CD14-positive monocyte (primary cell): ENCODE measurements around the gene ISOC1. TPM values are rescaled to one million over a fixed set of nuclear protein-coding genes. Genes with fewer than 3 reads are reported as not detected.

Experiments used
- DNase-seq, 3 donors: peaks; one replicate each; pipeline ENCODE4 v3.0.0-alpha.2; 2011 to 2022
- H2AFZ ChIP-seq: 2 replicates; pipeline ENCODE4 v1.6.0; 2012; ENCODE audit warnings: mild to moderate bottlenecking, low read depth, low read length, inconsistent platforms; ENCODE audit not compliant: insufficient read depth, poor library complexity, severe bottlenecking
- H3K27ac ChIP-seq, 2 donors: 1 replicate in 1 of 2; 2 replicates in 1 of 2; pipeline ENCODE4 v1.5.1; 2012 to 2013; ENCODE audit warnings: low read length in 2 of 2, control low read depth in 1 of 2, inconsistent platforms in 1 of 2, low read depth in 1 of 2, mild to moderate bottlenecking in 1 of 2
- H3K27me3 ChIP-seq, 2 donors: one replicate each; pipeline versions ENCODE4 v1.6.0 to v1.6.1; 2011 to 2013; ENCODE audit warnings: low read length in 2 of 2; ENCODE audit not compliant: control insufficient read depth in 2 of 2, insufficient read depth in 2 of 2
- H3K36me3 ChIP-seq, 2 donors: replicated peaks in 1 of 2; 1 replicate in 1 of 2; 2 replicates in 1 of 2; pipeline versions ENCODE4 v1.5.1 to v1.6.1; 2012 to 2013; ENCODE audit warnings: low read length in 2 of 2, control low read depth in 1 of 2, inconsistent platforms in 1 of 2, mild to moderate bottlenecking in 1 of 2; ENCODE audit not compliant: insufficient read depth in 2 of 2, control insufficient read depth in 1 of 2
- H3K4me1 ChIP-seq, 2 donors: 1 replicate in 1 of 2; 2 replicates in 1 of 2; pipeline versions ENCODE4 v1.5.1 to v1.6.1; 2012 to 2013; ENCODE audit warnings: low read length in 2 of 2, control low read depth in 1 of 2, inconsistent platforms in 1 of 2, mild to moderate bottlenecking in 1 of 2, moderate library complexity in 1 of 2; ENCODE audit not compliant: insufficient read depth in 2 of 2, control insufficient read depth in 1 of 2
- H3K4me2 ChIP-seq: replicated peaks from 2 replicates; pipeline ENCODE3; 2012; ENCODE audit warnings: low read length, moderate library complexity, mild to moderate bottlenecking; ENCODE audit not compliant: poor library complexity, severe bottlenecking; ENCODE audit errors: extremely low read depth
- H3K4me3 ChIP-seq, 3 experiments: fragments of 200-600 bp in 1 of 3; sonication (generic) in 1 of 3; replicated peaks in 1 of 3; 1 replicate in 2 of 3; 2 replicates in 1 of 3; pipeline ENCODE4 v1.5.1; 2011 to 2013; ENCODE audit warnings: low read length in 3 of 3, mild to moderate bottlenecking in 3 of 3, control low read depth in 2 of 3, low read depth in 2 of 3, inconsistent platforms in 1 of 3, moderate library complexity in 1 of 3
- H3K79me2 ChIP-seq: 2 replicates; pipeline ENCODE4 v1.6.0; 2012; ENCODE audit warnings: mild to moderate bottlenecking, control low read depth, inconsistent platforms, low read length, moderate library complexity; ENCODE audit not compliant: insufficient read depth
- H3K9ac ChIP-seq: 2 replicates; pipeline ENCODE4 v1.6.0; 2017; ENCODE audit warnings: low read length, mild to moderate bottlenecking; ENCODE audit not compliant: insufficient read depth, poor library complexity, severe bottlenecking
- H3K9me3 ChIP-seq, 2 donors: replicated peaks in 1 of 2; 1 replicate in 1 of 2; 2 replicates in 1 of 2; pipeline versions ENCODE4 v1.5.1 to v1.6.1; 2012 to 2013; ENCODE audit warnings: low read length in 2 of 2, control low read depth in 1 of 2; ENCODE audit not compliant: control insufficient read depth in 1 of 2, insufficient read depth in 1 of 2
- H4K20me1 ChIP-seq: 2 replicates; pipeline ENCODE4 v1.6.0; 2012; ENCODE audit warnings: mild to moderate bottlenecking, low read length, control low read depth, moderate library complexity; ENCODE audit not compliant: insufficient read depth
- H3K27ac Mint-ChIP-seq, 7 donors: one replicate each; pipeline ENCODE4 v1.8.0; 2020; ENCODE audit warnings: mild to moderate bottlenecking in 7 of 7, mixed read lengths in 7 of 7, moderate library complexity in 6 of 7, inconsistent platforms in 2 of 7
- H3K27me3 Mint-ChIP-seq, 3 donors: one replicate each; pipeline ENCODE4 v1.8.0; 2021 to 2022; ENCODE audit warnings: low read depth in 3 of 3, mild to moderate bottlenecking in 3 of 3, mixed read lengths in 3 of 3, moderate library complexity in 3 of 3, inconsistent platforms in 1 of 3
- H3K36me3 Mint-ChIP-seq, 2 donors: one replicate each; pipeline ENCODE4 v1.8.0; 2020; ENCODE audit warnings: mixed read lengths in 2 of 2, inconsistent platforms in 1 of 2, mild to moderate bottlenecking in 1 of 2
- H3K4me1 Mint-ChIP-seq: one replicate; pipeline ENCODE4 v1.8.0; 2020; ENCODE audit warnings: mild to moderate bottlenecking, mixed read lengths
- H3K4me3 Mint-ChIP-seq, 2 donors: one replicate each; pipeline ENCODE4 v1.8.0; 2020; ENCODE audit warnings: mild to moderate bottlenecking in 2 of 2, mixed read lengths in 2 of 2, moderate library complexity in 1 of 2
- H3K9me3 Mint-ChIP-seq, 7 donors: one replicate each; pipeline ENCODE4 v1.8.0; 2020 to 2022; ENCODE audit warnings: mixed read lengths in 7 of 7, mild to moderate bottlenecking in 6 of 7, moderate library complexity in 6 of 7, inconsistent platforms in 2 of 7
- CTCF ChIP-seq: fragments of 200-600 bp; IDR thresholded peaks from one replicate; pipeline ENCODE4 v1.8.0; 2022; ENCODE audit warnings: antibody characterized with exemption, mild to moderate bottlenecking
- WGBS: methylation state at CpG from one replicate; pipeline ENCODE4 v1.1.5; 2013; ENCODE audit warnings: missing lambda C conversion rate; ENCODE audit not compliant: insufficient coverage; 5-methylcytosine and 5-hydroxymethylcytosine counted together
- intact Hi-C, 2 donors: fragments of 100-400 bp; cut with micrococcal nuclease; formaldehyde crosslinking; loops; one replicate each; pipeline versions ENCODE4 v1.15.0 to v1.15.1; 2023
- polyA plus RNA-seq, 3 donors: library from polyadenylated mRNA; depleted of rRNA in 1 of 3; unstranded in 2 of 3; stranded (reverse) in 1 of 3; fragments of 300-500 nt in 2 of 3; fragments of >200 nt in 1 of 3; fragmentation: Illumina TruSeq in 2 of 3; gene quantifications; 1 replicate in 2 of 3; 2 replicates in 1 of 3; pipeline ENCODE4 v1.2.3, GENCODE V29; 2012 to 2021

The ISOC1 gene
- polyA plus RNA-seq, 3 donors, result 5.6 to 19.4 (median 16.6) TPM

- DNase-seq, result no peak
- H3K4me1 Mint-ChIP-seq, result no peaks in the 10 kb centered on the region
- Histone ChIP-seq H3K4me2 (no peak overlapping the region), H2AFZ (no peak overlapping the region), H3K9ac (no peak overlapping the region), H3K27ac (no peak overlapping the region), H3K4me1 (no peaks in the 10 kb centered on the region), H3K9me3 (no peaks in the 10 kb centered on the region), H3K36me3 (no peaks in the 10 kb centered on the region), H3K79me2 (no peaks in the 10 kb centered on the region), H4K20me1 (no peaks in the 10 kb centered on the region), H3K27me3 (no peaks in the 10 kb centered on the region), H3K4me3 (no peak overlapping the region)
- intact Hi-C loops, result no loop called here
- H3K27ac Mint-ChIP-seq, result no peak overlapping the region
- H3K27me3 Mint-ChIP-seq, result no peaks in the 10 kb centered on the region
- H3K9me3 Mint-ChIP-seq, result peaks cover 0 to 2% (median 0%) of the 10 kb centered on the region in 7 donors
- no peak overlapping the region for H3K4me3 Mint-ChIP-seq
- peaks cover 0 to under 1% of the 10 kb centered on the region in 2 donors for H3K36me3 Mint-ChIP-seq
- TF ChIP-seq CTCF, result no peak
Observed at GRCh38 chr5:129118405-129118804, 23.9 kb downstream of the ISOC1 start.

- no peaks in the 10 kb centered on the region for H3K36me3 Mint-ChIP-seq
- no peak overlapping the region for H3K9ac ChIP-seq
Observed at GRCh38 chr5:129118826-129119225, 24.3 kb downstream of the ISOC1 start.

More at GRCh38 chr5:129118826-129119225, 24.3 kb downstream of the ISOC1 start:
- Histone ChIP-seq H3K4me3 (no peak overlapping the region), H3K4me2 (no peak overlapping the region), H3K36me3 (no peaks in the 10 kb centered on the region), H4K20me1 (no peaks in the 10 kb centered on the region), H3K9me3 (no peaks in the 10 kb centered on the region), H3K79me2 (no peaks in the 10 kb centered on the region), H3K4me1 (no peaks in the 10 kb centered on the region), H3K27ac (no peak overlapping the region), H3K27me3 (no peaks in the 10 kb centered on the region), H2AFZ (no peak overlapping the region)
- Mint-ChIP-seq H3K4me3 (no peak overlapping the region), H3K9me3 (peaks cover 0 to 2% (median 0%) of the 10 kb centered on the region in 7 donors), H3K4me1 (no peaks in the 10 kb centered on the region), H3K27ac (no peak overlapping the region), H3K27me3 (no peaks in the 10 kb centered on the region)
- no peak for DNase-seq
- intact Hi-C loops, result no loop called here
- no peak for TF ChIP-seq CTCF
- 90% methylated on average over 1 of the region's 2 CpGs for WGBS
